ENCODE data around the gene ACD. TPM values are rescaled to one million over a fixed set of nuclear protein-coding genes. Genes with fewer than 3 reads are reported as not detected.

The ACD gene
- polyA plus RNA-seq, 1 experiment = 11.4 TPM

GRCh38 chr16:67632415-67633172 lies 27.5 kb downstream of the ACD start:
- ChIA-PET CTCF (interaction anchor here (0.8 to 2.1 kb wide), 6 partner anchors 9 to 111 kb away, joined by 3 to 10 read pairs (median 6); partner anchors contain the start of gene CTCF), POLR2A (interaction anchor here (0.7 kb wide), 1 partner anchor 71 kb away, joined by 6 read pairs; no protein-coding TSS in a partner anchor)
- TF ChIP-seq CTCF (IDR thresholded peaks at IDR 0.05; ENCODE audit: low read depth, low read length) = peak; percentile 24; the same call in 1 of the 2 replicates
- Histone ChIP-seq H3K27me3 (ENCODE audit: control insufficient read depth, insufficient read depth, low read length) (no peaks in the 10 kb centered on the region), H3K4me3 (ENCODE audit: low read depth, low read length) (no peak overlapping the region), H3K27ac (ENCODE audit: low read depth, low read length) (no peak overlapping the region), H3K9me3 (ENCODE audit: control insufficient read depth, insufficient read depth, low read length) (no peaks in the 10 kb centered on the region)
- DNase-seq (ENCODE audit: low read depth, low spot score) = peak; percentile 45

GRCh38 chr16:67628216-67628615 lies 31.8 kb downstream of the ACD start:
- no peak for TF ChIP-seq CTCF (IDR thresholded peaks at IDR 0.05; ENCODE audit: low read depth, low read length)
- H3K27ac ChIP-seq (ENCODE audit: low read depth, low read length) = no peak overlapping the region
- no peak for DNase-seq (ENCODE audit: low read depth, low spot score)
- ChIA-PET CTCF (no interaction called here), POLR2A (no interaction called here)
- no peak overlapping the region for H3K4me3 ChIP-seq (ENCODE audit: low read depth, low read length)
- H3K9me3 ChIP-seq (ENCODE audit: control insufficient read depth, insufficient read depth, low read length) = no peaks in the 10 kb centered on the region
- H3K27me3 ChIP-seq (ENCODE audit: control insufficient read depth, insufficient read depth, low read length) = no peaks in the 10 kb centered on the region

GRCh38 chr16:67613808-67614207 lies 46.3 kb downstream of the ACD start:
- POLR2A ChIA-PET = interaction anchor here (0.6 kb wide), 1 partner anchor 9 kb away, joined by 7 read pairs; no protein-coding TSS in a partner anchor

GRCh38 chr16:67608364-67608763 lies 51.7 kb downstream of the ACD start:
- Histone ChIP-seq H3K4me3 (ENCODE audit: low read depth, low read length) (no peak overlapping the region), H3K27me3 (ENCODE audit: control insufficient read depth, insufficient read depth, low read length) (no peaks in the 10 kb centered on the region), H3K9me3 (ENCODE audit: control insufficient read depth, insufficient read depth, low read length) (no peaks in the 10 kb centered on the region), H3K27ac (ENCODE audit: low read depth, low read length) (no peak overlapping the region)
- no peak for TF ChIP-seq CTCF (IDR thresholded peaks at IDR 0.05; ENCODE audit: low read depth, low read length)
- DNase-seq (ENCODE audit: low read depth, low spot score) = no peak
- ChIA-PET POLR2A (no interaction called here), CTCF (no interaction called here)

More at GRCh38 chr16:67613808-67614207, 46.3 kb downstream of the ACD start:
- TF ChIP-seq CTCF (IDR thresholded peaks at IDR 0.05; ENCODE audit: low read depth, low read length) = no peak
- DNase-seq (ENCODE audit: low read depth, low spot score) = no peak
- H3K27ac ChIP-seq (ENCODE audit: low read depth, low read length) = no peak overlapping the region
- no peak overlapping the region for H3K4me3 ChIP-seq (ENCODE audit: low read depth, low read length)
- H3K27me3 ChIP-seq (ENCODE audit: control insufficient read depth, insufficient read depth, low read length) = no peaks in the 10 kb centered on the region
- CTCF ChIA-PET = no interaction called here
- H3K9me3 ChIP-seq (ENCODE audit: control insufficient read depth, insufficient read depth, low read length) = no peaks in the 10 kb centered on the region

Other genes starting within 250 kb of the ACD start
- gene ZDHHC1, start 243.8 kb downstream of the ACD start, polyA plus RNA-seq (2011; rRNA removed) = 1.9 and 2.7 TPM in 2 replicates
- gene HSD11B2, start 229.1 kb downstream of the ACD start, polyA plus RNA-seq (2011; rRNA removed) = 0.07 TPM in 1 of 2 replicates, not detected in the other
- 101 and 121 TPM in 2 replicates for gene ATP6V0D1, start 179.1 kb downstream of the ACD start, polyA plus RNA-seq (2011; rRNA removed)
- gene AGRP, start 176.7 kb downstream of the ACD start, polyA plus RNA-seq (2011; rRNA removed) = not detected in 2 replicates
- gene RIPOR1, start 131.4 kb downstream of the ACD start, polyA plus RNA-seq (2011; rRNA removed) = 9.9 and 11.5 TPM in 2 replicates
- 21.0 and 24.4 TPM in 2 replicates for gene CTCF, start 97.7 kb downstream of the ACD start, polyA plus RNA-seq (2011; rRNA removed)
- gene CARMIL2, start 15.1 kb downstream of the ACD start, polyA plus RNA-seq (2011; rRNA removed) = 0.09 and 0.11 TPM in 2 replicates
- gene PARD6A, start 700 bp upstream of the ACD start, polyA plus RNA-seq (2011; rRNA removed) = 0.42 and 0.53 TPM in 2 replicates
- gene ENKD1, start 6.5 kb upstream of the ACD start, polyA plus RNA-seq (2011; rRNA removed) = 3.6 and 4.2 TPM in 2 replicates
- gene C16orf86, start 6.6 kb upstream of the ACD start, polyA plus RNA-seq (2011; rRNA removed) = 0.55 and 0.56 TPM in 2 replicates
- gene GFOD2, start 59.1 kb upstream of the ACD start, polyA plus RNA-seq (2011; rRNA removed) = 11.1 and 11.8 TPM in 2 replicates
- 11.3 and 11.7 TPM in 2 replicates for gene RANBP10, start 146.3 kb upstream of the ACD start, polyA plus RNA-seq (2011; rRNA removed)
- gene TSNAXIP1, start 146.6 kb upstream of the ACD start, polyA plus RNA-seq (2011; rRNA removed) = 0.92 and 1.1 TPM in 2 replicates
- 22.3 and 22.8 TPM in 2 replicates for gene THAP11, start 182.1 kb upstream of the ACD start, polyA plus RNA-seq (2011; rRNA removed)
- 151 and 190 TPM in 2 replicates for gene NUTF2, start 186.7 kb upstream of the ACD start, polyA plus RNA-seq (2011; rRNA removed)
- gene CENPT, start 187.4 kb upstream of the ACD start, polyA plus RNA-seq (2011; rRNA removed) = 17.9 and 21.7 TPM in 2 replicates
- 18.7 and 31.6 TPM in 2 replicates for gene EDC4, start 212.8 kb upstream of the ACD start, polyA plus RNA-seq (2011; rRNA removed)
- 0.21 TPM in 1 of 2 replicates, not detected in the other for gene NRN1L, start 224.6 kb upstream of the ACD start, polyA plus RNA-seq (2011; rRNA removed)
- 18.2 and 26.6 TPM in 2 replicates for gene PSKH1, start 233.0 kb upstream of the ACD start, polyA plus RNA-seq (2011; rRNA removed)

Data from AG04450 (cell line).